Activated B cell treated with CpG ODN at 0.5 μM for 24 hours (primary cell): Measurements from ENCODE around the gene ARL3. TPM values are rescaled to one million over a fixed set of nuclear protein-coding genes. Genes with fewer than 3 reads are reported as not detected.
"Not testable (repeated sequence)": the region's sequence is repeated elsewhere in the genome, so short reads cannot be mapped to it uniquely, and the experiment has no call there.

Source experiments
- ATAC-seq: fragments of 200-7000 bp; cut with Tn5 transposase; one replicate; pipeline ENCODE4 v1.10.0; 2021; ENCODE audit warnings: low read depth, mild to moderate bottlenecking, moderate library complexity
- CTCF ChIA-PET: fragments of 350-600 bp; sonication (Branson Sonifier 250); formaldehyde crosslinking; loops from one replicate; lab custom pipeline; 2021; ENCODE audit warnings: antibody characterized with exemption; lab: Charles Lee
- POLR2A ChIA-PET: fragments of 350-600 bp; sonication (Branson Sonifier 250); formaldehyde crosslinking; loops from one replicate; lab custom pipeline; 2021; ENCODE audit warnings: antibody characterized with exemption; lab: Charles Lee
- DNase-seq: peaks from one replicate; pipeline ENCODE4 v3.0.0; 2022
- H3K27ac Mint-ChIP-seq: one replicate; pipeline ENCODE4 v1.8.0; 2020; ENCODE audit warnings: mixed read lengths
- H3K27me3 Mint-ChIP-seq: one replicate; pipeline ENCODE4 v1.8.0; 2021; ENCODE audit warnings: mixed read lengths
- H3K36me3 Mint-ChIP-seq: one replicate; pipeline ENCODE4 v1.8.0; 2021; ENCODE audit warnings: low read depth, mixed read lengths
- H3K4me1 Mint-ChIP-seq: one replicate; pipeline ENCODE4 v1.8.0; 2021; ENCODE audit warnings: mixed read lengths
- H3K4me3 Mint-ChIP-seq: one replicate; pipeline ENCODE4 v1.8.0; 2020; ENCODE audit warnings: mild to moderate bottlenecking, mixed read lengths
- H3K9me3 Mint-ChIP-seq: one replicate; pipeline ENCODE4 v1.8.0; 2020; ENCODE audit warnings: mixed read lengths
- intact Hi-C: fragments of 100-400 bp; cut with micrococcal nuclease; formaldehyde crosslinking; loops from one replicate; pipeline ENCODE4 v1.15.1; 2024
- total RNA-seq: library from RNA; stranded (reverse); gene quantifications from 2 replicates; pipeline ENCODE4 v1.2.3, GENCODE V29; 2022
- TF ChIP-seq, protein P1 (sequence below): fragments of 200-600 bp; IDR thresholded peaks from one replicate; pipeline ENCODE4 v1.8.0; 2022; ENCODE audit warnings: antibody characterized with exemption, mild to moderate bottlenecking

The ARL3 gene
- total RNA-seq, 1 donor from 2014 or later, result 5.1 TPM

- Mint-ChIP-seq H3K36me3 (peaks cover 37% of the 10 kb centered on the region), H3K27ac (no peak overlapping the region), H3K27me3 (no peaks in the 10 kb centered on the region), H3K9me3 (peaks cover 4% of the 10 kb centered on the region), H3K4me3 (no peak overlapping the region), H3K4me1 (peaks cover 2% of the 10 kb centered on the region)
- DNase-seq, result no peak
- POLR2A ChIA-PET, result interaction anchor here (1.1 kb wide), 1 partner anchor 76 kb away, joined by 3 read pairs; no protein-coding TSS in a partner anchor
- intact Hi-C loops, result no loop called here
- no peak for ATAC-seq
- CTCF ChIA-PET, result no interaction called here
- TF ChIP-seq, protein P1, sequence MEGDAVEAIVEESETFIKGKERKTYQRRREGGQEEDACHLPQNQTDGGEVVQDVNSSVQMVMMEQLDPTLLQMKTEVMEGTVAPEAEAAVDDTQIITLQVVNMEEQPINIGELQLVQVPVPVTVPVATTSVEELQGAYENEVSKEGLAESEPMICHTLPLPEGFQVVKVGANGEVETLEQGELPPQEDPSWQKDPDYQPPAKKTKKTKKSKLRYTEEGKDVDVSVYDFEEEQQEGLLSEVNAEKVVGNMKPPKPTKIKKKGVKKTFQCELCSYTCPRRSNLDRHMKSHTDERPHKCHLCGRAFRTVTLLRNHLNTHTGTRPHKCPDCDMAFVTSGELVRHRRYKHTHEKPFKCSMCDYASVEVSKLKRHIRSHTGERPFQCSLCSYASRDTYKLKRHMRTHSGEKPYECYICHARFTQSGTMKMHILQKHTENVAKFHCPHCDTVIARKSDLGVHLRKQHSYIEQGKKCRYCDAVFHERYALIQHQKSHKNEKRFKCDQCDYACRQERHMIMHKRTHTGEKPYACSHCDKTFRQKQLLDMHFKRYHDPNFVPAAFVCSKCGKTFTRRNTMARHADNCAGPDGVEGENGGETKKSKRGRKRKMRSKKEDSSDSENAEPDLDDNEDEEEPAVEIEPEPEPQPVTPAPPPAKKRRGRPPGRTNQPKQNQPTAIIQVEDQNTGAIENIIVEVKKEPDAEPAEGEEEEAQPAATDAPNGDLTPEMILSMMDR, result no peak
Observed at GRCh38 chr10:102721954-102722353, 7.8 kb upstream of the ARL3 start.

DNA sequence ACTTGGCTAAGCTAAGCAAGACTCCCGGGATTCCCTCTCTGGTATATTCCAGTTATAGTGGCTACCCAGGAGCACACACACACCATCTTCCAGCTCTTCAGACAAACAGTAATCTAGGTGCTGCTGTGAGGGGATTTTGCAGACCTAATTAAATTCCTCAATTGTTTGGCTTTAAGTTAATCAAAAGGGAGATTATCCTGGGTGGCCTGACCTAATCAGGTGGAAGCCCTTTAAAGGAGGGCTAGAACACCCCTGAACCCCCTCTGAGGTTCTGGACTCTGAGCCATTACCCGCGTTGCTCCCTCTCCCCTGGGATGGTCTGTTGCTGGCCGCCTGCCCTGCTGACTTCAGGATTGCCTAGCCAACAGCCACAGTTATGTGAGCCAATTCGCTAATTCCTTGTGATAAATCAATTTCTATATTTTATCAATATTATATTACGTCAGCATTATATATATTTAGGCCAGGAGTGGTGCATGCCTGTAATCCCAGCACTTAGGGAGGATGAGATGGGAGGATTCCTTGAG is 6.6 kb upstream of the ARL3 start:
- no peak for ATAC-seq
- H3K27me3 Mint-ChIP-seq, result no peaks in the 10 kb centered on the region
- ChIA-PET CTCF (interaction anchor here (0.6 kb wide), 1 partner anchor 177 kb away, joined by 3 read pairs; no protein-coding TSS in a partner anchor), POLR2A (interaction anchor here (0.6 kb wide), 1 partner anchor 179 kb away, joined by 3 read pairs; no protein-coding TSS in a partner anchor)
- H3K4me1 Mint-ChIP-seq, result peaks cover 9% of the 10 kb centered on the region
- no peak for DNase-seq
- intact Hi-C loops, result no loop called here
- TF ChIP-seq, protein P1, result no peak
- peaks cover 32% of the 10 kb centered on the region for H3K36me3 Mint-ChIP-seq
- H3K9me3 Mint-ChIP-seq, result peaks cover 4% of the 10 kb centered on the region
- H3K4me3 Mint-ChIP-seq, result no peak overlapping the region
- H3K27ac Mint-ChIP-seq, result no peak overlapping the region

GRCh38 chr10:102720337-102720736 is 6.1 kb upstream of the ARL3 start:
- no peak overlapping the region for H3K4me3 Mint-ChIP-seq
- H3K36me3 Mint-ChIP-seq, result peaks cover 32% of the 10 kb centered on the region
- POLR2A ChIA-PET, result no interaction called here
- no peak for DNase-seq
- intact Hi-C loops, result no loop called here
- H3K27ac Mint-ChIP-seq, result no peak overlapping the region
- TF ChIP-seq, protein P1, result no peak
- peaks cover 12% of the 10 kb centered on the region for H3K4me1 Mint-ChIP-seq
- CTCF ChIA-PET, result interaction anchor here (0.6 kb wide), 1 partner anchor 178 kb away, joined by 3 read pairs; no protein-coding TSS in a partner anchor
- H3K27me3 Mint-ChIP-seq, result no peaks in the 10 kb centered on the region
- peaks cover 4% of the 10 kb centered on the region for H3K9me3 Mint-ChIP-seq
- no peak for ATAC-seq

DNA sequence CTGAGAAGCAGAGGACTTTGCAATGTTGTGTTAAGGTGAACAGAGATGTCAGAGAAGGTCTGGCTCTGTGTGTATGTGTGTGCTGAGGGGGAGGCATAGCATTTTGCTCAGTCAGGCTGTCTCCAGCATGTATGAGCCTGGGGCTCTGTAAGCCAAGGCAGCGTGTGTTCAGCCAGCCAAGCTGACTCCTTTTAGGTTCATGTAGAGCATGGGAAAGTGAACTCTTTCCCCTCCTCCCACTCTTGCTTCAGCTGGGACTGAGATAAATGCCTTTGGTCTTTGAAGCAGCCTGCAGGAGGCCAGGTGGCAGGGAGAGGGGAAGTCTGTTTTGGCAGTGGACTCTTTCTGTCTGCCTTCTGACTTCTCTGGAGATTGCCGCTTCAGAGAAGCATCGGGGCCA is 4.0 kb upstream of the ARL3 start:
- H3K27me3 Mint-ChIP-seq, result no peaks in the 10 kb centered on the region
- ATAC-seq, result no peak
- ChIA-PET CTCF (no interaction called here), POLR2A (no interaction called here)
- intact Hi-C loops, result no loop called here
- H3K4me3 Mint-ChIP-seq, result no peak overlapping the region
- peaks cover 21% of the 10 kb centered on the region for H3K4me1 Mint-ChIP-seq
- H3K27ac Mint-ChIP-seq, result no peak overlapping the region
- H3K36me3 Mint-ChIP-seq, result peaks cover 29% of the 10 kb centered on the region
- H3K9me3 Mint-ChIP-seq, result no peaks in the 10 kb centered on the region
- TF ChIP-seq, protein P1, result no peak
- no peak for DNase-seq

DNA sequence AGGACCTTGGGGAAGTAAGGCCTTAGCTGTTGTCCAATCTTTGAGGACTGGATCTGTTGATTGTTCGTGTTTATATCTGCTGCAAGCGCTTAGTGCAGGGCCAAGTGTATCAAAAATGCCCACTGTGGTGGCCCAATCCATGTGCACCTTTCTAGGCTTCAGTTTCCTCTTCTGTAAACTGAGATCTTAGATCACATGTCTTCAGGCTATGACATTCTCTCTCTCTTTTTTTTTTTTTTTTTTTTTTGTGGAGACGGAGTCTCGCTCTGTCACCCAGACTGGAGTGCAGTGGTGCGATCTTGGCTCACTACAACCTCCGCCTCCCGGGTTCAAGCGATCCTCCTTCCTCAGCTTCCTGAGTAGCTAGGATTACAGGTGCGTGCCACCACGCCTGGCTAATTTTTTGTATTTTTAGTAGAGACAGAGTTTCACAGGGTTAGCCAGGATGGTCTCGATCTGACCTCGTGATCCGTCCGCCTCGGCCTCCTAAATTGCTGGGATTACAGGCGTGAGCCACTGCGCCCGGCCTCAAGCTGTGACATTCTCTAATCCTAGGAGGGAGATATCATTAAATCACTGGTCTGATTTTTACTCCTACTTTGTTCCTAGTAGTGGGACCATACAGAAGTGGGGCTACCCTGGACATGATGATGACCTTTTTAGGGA is 2.8 kb upstream of the ARL3 start:
- intact Hi-C loops, DNase-seq, H3K9me3 Mint-ChIP-seq, H3K4me3 Mint-ChIP-seq, CTCF ChIA-PET, ATAC-seq, H3K27ac Mint-ChIP-seq, H3K27me3 Mint-ChIP-seq: not testable (repeated sequence)
- H3K4me1 Mint-ChIP-seq, result peaks cover 33% of the 10 kb centered on the region
- POLR2A ChIA-PET, result interaction anchor here (1.0 to 3.9 kb wide), 2 partner anchors 27 to 72 kb away, joined by 6 to 21 read pairs; partner anchors contain the start of gene WBP1L
- peaks cover 29% of the 10 kb centered on the region for H3K36me3 Mint-ChIP-seq
